ENCODE results near the gene ACAA1. TPM values are rescaled to one million over a fixed set of nuclear protein-coding genes. Genes with fewer than 3 reads are reported as not detected.

ACAA1 gene
- total RNA-seq, 4 donors from 2014 or later, result 22.3 to 54.1 (median 37.6) TPM

- Histone ChIP-seq H3K4me3 (no peak overlapping the region), H3K27me3 (no peaks in the 10 kb centered on the region), H3K4me1 (no peaks in the 10 kb centered on the region), H3K9me3 (no peaks in the 10 kb centered on the region), H3K27ac (no peak overlapping the region), H3K36me3 (no peaks in the 10 kb centered on the region)
- no peak for DNase-seq
- intact Hi-C loops (cut with DNase I; ENCODE audit: low total_unique reads), result no loop called here
- TF ChIP-seq POLR2A (IDR thresholded peaks at IDR 0.05) (no peak), CTCF (IDR thresholded peaks at IDR 0.05) (no peak)
Observed at GRCh38 chr3:38149708-38150107, 12.8 kb upstream of the ACAA1 start.

GRCh38 chr3:38148311-38148882 is 11.5 kb upstream of the ACAA1 start:
- DNase-seq, result no peak
- Histone ChIP-seq H3K36me3 (no peaks in the 10 kb centered on the region), H3K27ac (no peak overlapping the region), H3K4me1 (no peaks in the 10 kb centered on the region), H3K4me3 (no peak overlapping the region), H3K9me3 (no peaks in the 10 kb centered on the region), H3K27me3 (no peaks in the 10 kb centered on the region)
- intact Hi-C loops (cut with DNase I; ENCODE audit: low total_unique reads), result no loop called here
- TF ChIP-seq POLR2A (IDR thresholded peaks at IDR 0.05), result no peak
- no peak for TF ChIP-seq CTCF (IDR thresholded peaks at IDR 0.05)

- intact Hi-C loops (cut with DNase I; ENCODE audit: low total_unique reads), result no loop called here
- Histone ChIP-seq H3K27ac (no peak overlapping the region), H3K4me1 (no peaks in the 10 kb centered on the region), H3K36me3 (no peaks in the 10 kb centered on the region), H3K9me3 (no peaks in the 10 kb centered on the region), H3K27me3 (no peaks in the 10 kb centered on the region), H3K4me3 (no peak overlapping the region)
- no peak for DNase-seq
- TF ChIP-seq CTCF (IDR thresholded peaks at IDR 0.05) (no peak), POLR2A (IDR thresholded peaks at IDR 0.05) (no peak)
Observed at GRCh38 chr3:38147421-38147820, 10.5 kb upstream of the ACAA1 start.

GRCh38 chr3:38146504-38146903 is 9.6 kb upstream of the ACAA1 start:
- no peaks in the 10 kb centered on the region for H3K9me3 ChIP-seq
- H3K4me1 ChIP-seq, result no peaks in the 10 kb centered on the region
- intact Hi-C loops (cut with DNase I; ENCODE audit: low total_unique reads), result no loop called here
- H3K36me3 ChIP-seq, result no peaks in the 10 kb centered on the region
- H3K27me3 ChIP-seq, result no peaks in the 10 kb centered on the region
- DNase-seq, result no peak
- no peak overlapping the region for H3K27ac ChIP-seq
- TF ChIP-seq POLR2A (IDR thresholded peaks at IDR 0.05), result no peak
- TF ChIP-seq CTCF (IDR thresholded peaks at IDR 0.05), result no peak
- H3K4me3 ChIP-seq, result no peak overlapping the region

GRCh38 chr3:38143511-38143910 is 6.6 kb upstream of the ACAA1 start:
- no peak overlapping the region for H3K4me3 ChIP-seq
- H3K36me3 ChIP-seq, result no peaks in the 10 kb centered on the region
- intact Hi-C loops (cut with DNase I; ENCODE audit: low total_unique reads), result no loop called here
- TF ChIP-seq CTCF (IDR thresholded peaks at IDR 0.05) (no peak), POLR2A (IDR thresholded peaks at IDR 0.05) (no peak)
- H3K9me3 ChIP-seq, result no peaks in the 10 kb centered on the region
- H3K4me1 ChIP-seq, result no peaks in the 10 kb centered on the region
- H3K27me3 ChIP-seq, result no peaks in the 10 kb centered on the region
- DNase-seq, result no peak
- H3K27ac ChIP-seq, result no peak overlapping the region

Data from uterus (tissue), 4 donors.